K562 (cell line): ENCODE data around the gene FUT9. TPM values are rescaled to one million over a fixed set of nuclear protein-coding genes. Genes with fewer than 3 reads are reported as not detected.

ENCODE experiments used
- CTCFL ChIP-seq: IDR thresholded peaks from 2 replicates; pipeline ENCODE4 v1.6.1; 2011; ENCODE audit warnings: borderline replicate concordance, low read depth, mild to moderate bottlenecking, moderate library complexity, low read length; ENCODE audit not compliant: insufficient read depth, poor library complexity, severe bottlenecking
- E2F3 ChIP-seq: fragments of 250-450 bp; sonication (Bioruptor Pico); IDR thresholded peaks from 2 replicates; pipeline ENCODE4 v1.4.0; 2020; ENCODE audit warnings: mild to moderate bottlenecking
- ERF ChIP-seq: fragments of 450-650 bp; formaldehyde crosslinking; IDR thresholded peaks from 2 replicates; pipeline ENCODE4 v1.4.0; 2020; ENCODE audit warnings: mild to moderate bottlenecking, mixed read lengths
- ETV5 ChIP-seq: sonication (generic); formaldehyde crosslinking; IDR thresholded peaks from 2 replicates; pipeline ENCODE4 v1.4.0; 2020; ENCODE audit warnings: low read depth, mild to moderate bottlenecking, missing genetic modification reagents
- ILF3 ChIP-seq: fragments of 450-650 bp; IDR thresholded peaks from 2 replicates; pipeline ENCODE4 v1.6.1; 2018; ENCODE audit warnings: antibody characterized with exemption, mild to moderate bottlenecking, moderate library complexity, borderline replicate concordance
- SMARCA5 ChIP-seq: fragments of 450-650 bp; IDR thresholded peaks from 2 replicates; pipeline ENCODE4 v1.6.1; 2016
- STAG1 ChIP-seq: sonication (generic); formaldehyde crosslinking; IDR thresholded peaks from 2 replicates; pipeline ENCODE4 v1.5.0; 2020; ENCODE audit warnings: missing genetic modification reagents, borderline replicate concordance
- ZC3H11A ChIP-seq: IDR thresholded peaks from 2 replicates; pipeline ENCODE4 v1.6.1; 2012; ENCODE audit warnings: low read depth, low read length, improper control_type of control experiment
- ZC3H8 ChIP-seq: fragments of 450-650 bp; IDR thresholded peaks from 2 replicates; pipeline ENCODE4 v1.6.1; 2017
- polyA plus RNA-seq, 8 experiments: library from polyadenylated mRNA; depleted of rRNA in 4 of 8; stranded (reverse) in 5 of 8; unstranded in 3 of 8; fragments of >200 nt; fragmentation: Nextera tagmentation in 2 of 8; fragmentation: Illumina TruSeq in 1 of 8; extraction: Ambion mirVana in 2 of 8; extraction: Trizol in 1 of 8; gene quantifications; 2 replicates each; pipeline versions ENCODE4 v1.2.1 to v1.2.3, GENCODE V29; 2011 to 2014; ENCODE audit warnings: inconsistent platforms in 1 of 8, missing spikeins in 1 of 8
- total RNA-seq, 7 experiments: library from RNA; depleted of rRNA in 6 of 7; stranded (reverse); fragments of >200 nt in 6 of 7; fragmentation: Illumina TruSeq in 2 of 7; extraction: Trizol in 2 of 7; gene quantifications; 2 replicates each; pipeline versions ENCODE4 v1.2.1 to v1.2.3, GENCODE V29; 2011 to 2021; ENCODE audit warnings: low replicate concordance in 1 of 7
- TF ChIP-seq, protein P1 (sequence below): fragments of 450-650 bp; IDR thresholded peaks from 2 replicates; pipeline ENCODE4 v1.6.1; 2016; ENCODE audit warnings: low read depth, mild to moderate bottlenecking, moderate library complexity
- TF ChIP-seq, protein P2 (sequence below): fragments of 450-650 bp; IDR thresholded peaks from 2 replicates; pipeline ENCODE4 v1.6.1; 2016; ENCODE audit warnings: missing biosample characterization, missing genetic modification characterization

FUT9 gene
- total and polyA plus RNA-seq, 9 of the 15 experiments (the other 6 are each of a cell fraction or from before 2014, with no cell fraction given) = not detected

GRCh38 chr6:96101564-96101963 is 85.8 kb downstream of the FUT9 start (continued):
- TF ChIP-seq CTCFL = no peak
- TF ChIP-seq STAG1 (CRISPR knock-in tag) = no peak
- TF ChIP-seq ERF (CRISPR knock-in tag) = no peak
- TF ChIP-seq, protein P1, sequence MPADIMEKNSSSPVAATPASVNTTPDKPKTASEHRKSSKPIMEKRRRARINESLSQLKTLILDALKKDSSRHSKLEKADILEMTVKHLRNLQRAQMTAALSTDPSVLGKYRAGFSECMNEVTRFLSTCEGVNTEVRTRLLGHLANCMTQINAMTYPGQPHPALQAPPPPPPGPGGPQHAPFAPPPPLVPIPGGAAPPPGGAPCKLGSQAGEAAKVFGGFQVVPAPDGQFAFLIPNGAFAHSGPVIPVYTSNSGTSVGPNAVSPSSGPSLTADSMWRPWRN = no peak
- no peak for TF ChIP-seq SMARCA5
- no peak for TF ChIP-seq ZC3H11A
- TF ChIP-seq, protein P2, sequence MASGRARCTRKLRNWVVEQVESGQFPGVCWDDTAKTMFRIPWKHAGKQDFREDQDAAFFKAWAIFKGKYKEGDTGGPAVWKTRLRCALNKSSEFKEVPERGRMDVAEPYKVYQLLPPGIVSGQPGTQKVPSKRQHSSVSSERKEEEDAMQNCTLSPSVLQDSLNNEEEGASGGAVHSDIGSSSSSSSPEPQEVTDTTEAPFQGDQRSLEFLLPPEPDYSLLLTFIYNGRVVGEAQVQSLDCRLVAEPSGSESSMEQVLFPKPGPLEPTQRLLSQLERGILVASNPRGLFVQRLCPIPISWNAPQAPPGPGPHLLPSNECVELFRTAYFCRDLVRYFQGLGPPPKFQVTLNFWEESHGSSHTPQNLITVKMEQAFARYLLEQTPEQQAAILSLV (tag) = no peak
- no peak for TF ChIP-seq ZC3H8
- no peak for TF ChIP-seq ILF3
- no peak for TF ChIP-seq E2F3
- TF ChIP-seq ETV5 (CRISPR knock-in tag) = no peak
